ENCODE results near the gene PANK1. TPM values are rescaled to one million over a fixed set of nuclear protein-coding genes. Genes with fewer than 3 reads are reported as not detected.

PANK1 gene
- total and polyA plus RNA-seq, 2 of the 8 experiments (the other 6 are each of a cell fraction or from before 2014, with no cell fraction given): 18.5 to 40.4 TPM

- peaks cover 4% of the 10 kb centered on the region; the same call in 1 of the 2 replicates for H3K23me2 ChIP-seq (ENCODE audit: low read depth, low read length)
- no peak overlapping the region for H3K9ac ChIP-seq (replicated peaks in 1 of 4; ENCODE audit: extremely low read depth in 1 of 4, low read depth in 3 of 4, low read length in 3 of 4)
- no peak overlapping the region for H2BK15ac ChIP-seq (ENCODE audit: low read length)
- WGBS, 2 experiments (ENCODE audit: extremely low coverage in 1 of 2, insufficient coverage in 1 of 2, insufficient read length in 1 of 2, insufficient replicate concordance in 2 of 2, low coverage in 1 of 2, low lambda C conversion rate in 2 of 2, missing lambda C conversion rate in 1 of 2): 80% methylated on average over 1 of the region's 1 CpG; no CpG with 5 or more reads in 1 of the 2 experiments
- no peak overlapping the region for H3K4me3 ChIP-seq (ENCODE audit: extremely low read depth in 1 of 4, insufficient read depth in 2 of 4, low read depth in 3 of 4, low read length in 4 of 4)
- H2BK12ac ChIP-seq (ENCODE audit: low read depth, low read length): no peak overlapping the region
- H3K27me3 ChIP-seq (replicated peaks in 1 of 4; ENCODE audit: control insufficient read depth in 3 of 4, extremely low read depth in 1 of 4, insufficient read depth in 3 of 4, low read length in 3 of 4): no peaks in the 10 kb centered on the region
- H3K79me2 ChIP-seq (ENCODE audit: control insufficient read depth in 1 of 2, insufficient read depth in 2 of 2, low read length in 2 of 2): 0 out of 4 replicates have a peak, but pooled peaks cover 0 to 6% of the 10 kb centered on the region in 2 experiments
- no peak overlapping the region for H4K5ac ChIP-seq (ENCODE audit: insufficient read length, low read depth, low read length)
- no peaks in the 10 kb centered on the region for H3K36me3 ChIP-seq (ENCODE audit: control insufficient read depth in 2 of 4, insufficient read depth in 4 of 4, low read length in 3 of 4)
- TF ChIP-seq RXRA (IDR thresholded peaks at IDR 0.05; ENCODE audit: insufficient read depth, low read depth, low read length) (no peak), CBX8 (IDR thresholded peaks at IDR 0.05; ENCODE audit: borderline replicate concordance, low read depth, low read length) (no peak), TAF7 (optimal IDR thresholded peaks at IDR 0.05; ENCODE audit: borderline replicate concordance, low read depth, low read length) (no peak), POU5F1 (IDR thresholded peaks at IDR 0.05; ENCODE audit: low read depth, low read length) (no peak), CHD2 (IDR thresholded peaks at IDR 0.05; ENCODE audit: low read length) (no peak), CREB1 (IDR thresholded peaks at IDR 0.05) (no peak)
- H3K14ac ChIP-seq (ENCODE audit: insufficient read length): no peak overlapping the region
- peaks cover 2 to 13% (median 10%) of the 10 kb centered on the region in 4 experiments; a peak in 6 of 7 replicates for H3K4me1 ChIP-seq (replicated peaks in 1 of 4; ENCODE audit: control insufficient read depth in 3 of 4, insufficient read depth in 4 of 4, low read length in 3 of 4)
- no peak overlapping the region for H4K8ac ChIP-seq (ENCODE audit: extremely low read depth, insufficient read depth, low read length)
- H3K4ac ChIP-seq (replicated peaks; ENCODE audit: insufficient read length, low read depth, low read length): no peak overlapping the region
- H2BK20ac ChIP-seq (ENCODE audit: low read length): no peak overlapping the region
- FAIRE-seq (no peak), DNase-seq (ENCODE audit: low read depth in 1 of 2, low spot score in 2 of 2) (no peak)
- ChIA-PET CTCF (ENCODE audit: partially characterized antibody) (interaction anchor here (0.6 kb wide), 1 partner anchor 59 kb away, joined by 6 read pairs; no protein-coding TSS in a partner anchor), POLR2A (ENCODE audit: partially characterized antibody) (no interaction called here)
- H2AFZ ChIP-seq (ENCODE audit: low read length): no peak overlapping the region
- no peaks in the 10 kb centered on the region for H3K79me1 ChIP-seq (ENCODE audit: low read depth, low read length)
- H2BK5ac ChIP-seq (ENCODE audit: low read depth, low read length): no peak overlapping the region
- H3K4me2 ChIP-seq (ENCODE audit: insufficient read depth in 1 of 2, low read depth in 2 of 2, low read length in 2 of 2): no peak overlapping the region
- H3K18ac ChIP-seq (ENCODE audit: extremely low read depth, low read length): no peak overlapping the region
- no peak overlapping the region for H3K23ac ChIP-seq (ENCODE audit: insufficient read length)
- no peaks in the 10 kb centered on the region for H4K20me1 ChIP-seq (replicated peaks in 1 of 2; ENCODE audit: control insufficient read depth in 1 of 2, insufficient read depth in 2 of 2, low read length in 2 of 2)
- H4K91ac ChIP-seq (replicated peaks; ENCODE audit: insufficient read length, low read length): no peak overlapping the region
- no peaks in the 10 kb centered on the region for H3K9me3 ChIP-seq (ENCODE audit: insufficient read depth in 2 of 2, low read depth in 1 of 2, low read length in 1 of 2)
- H3K27ac ChIP-seq (ENCODE audit: low read depth, low read length): no peak overlapping the region
- no peak overlapping the region for H2BK120ac ChIP-seq (replicated peaks; ENCODE audit: low read depth, low read length)
- no peak overlapping the region for H2AK5ac ChIP-seq (ENCODE audit: low read depth, low read length)
- H3K56ac ChIP-seq (replicated peaks; ENCODE audit: insufficient read length, low read depth, low read length): no peak overlapping the region
These were observed 4.0 kb upstream of the PANK1 start for GRCh38 chr10:89649051-89649450.

Data from H1 (cell line).